ENCODE data around the gene SCN10A.

DNA sequence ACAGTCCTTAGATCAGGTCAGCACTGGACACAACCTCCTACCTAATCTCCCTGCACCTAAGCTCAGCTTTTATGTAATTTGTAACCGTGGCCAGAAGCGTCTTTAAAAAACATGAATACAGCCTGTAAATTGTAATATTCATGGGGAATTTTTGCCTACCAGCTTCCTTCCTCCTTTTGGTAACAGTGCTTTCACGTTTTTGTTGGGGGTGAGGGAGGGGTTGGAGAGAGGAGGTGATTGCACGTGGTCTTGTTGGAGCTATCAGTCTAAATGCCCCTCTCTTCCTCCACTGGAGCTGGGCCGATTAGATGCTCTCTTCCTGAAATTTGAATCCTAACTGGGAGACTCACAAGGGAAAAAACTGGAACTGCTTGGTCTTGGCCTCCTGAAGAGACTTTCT is 131.5 kb downstream of the SCN10A start:
- TF ChIP-seq, protein P1, sequence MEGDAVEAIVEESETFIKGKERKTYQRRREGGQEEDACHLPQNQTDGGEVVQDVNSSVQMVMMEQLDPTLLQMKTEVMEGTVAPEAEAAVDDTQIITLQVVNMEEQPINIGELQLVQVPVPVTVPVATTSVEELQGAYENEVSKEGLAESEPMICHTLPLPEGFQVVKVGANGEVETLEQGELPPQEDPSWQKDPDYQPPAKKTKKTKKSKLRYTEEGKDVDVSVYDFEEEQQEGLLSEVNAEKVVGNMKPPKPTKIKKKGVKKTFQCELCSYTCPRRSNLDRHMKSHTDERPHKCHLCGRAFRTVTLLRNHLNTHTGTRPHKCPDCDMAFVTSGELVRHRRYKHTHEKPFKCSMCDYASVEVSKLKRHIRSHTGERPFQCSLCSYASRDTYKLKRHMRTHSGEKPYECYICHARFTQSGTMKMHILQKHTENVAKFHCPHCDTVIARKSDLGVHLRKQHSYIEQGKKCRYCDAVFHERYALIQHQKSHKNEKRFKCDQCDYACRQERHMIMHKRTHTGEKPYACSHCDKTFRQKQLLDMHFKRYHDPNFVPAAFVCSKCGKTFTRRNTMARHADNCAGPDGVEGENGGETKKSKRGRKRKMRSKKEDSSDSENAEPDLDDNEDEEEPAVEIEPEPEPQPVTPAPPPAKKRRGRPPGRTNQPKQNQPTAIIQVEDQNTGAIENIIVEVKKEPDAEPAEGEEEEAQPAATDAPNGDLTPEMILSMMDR (IDR thresholded peaks at IDR 0.05) = no peak
- no peak for TF ChIP-seq POLR2A (IDR thresholded peaks at IDR 0.05)

All from body of pancreas (tissue), 4 donors.